Panc1 (cell line): ENCODE measurements around the gene ZFHX2. TPM values are rescaled to one million over a fixed set of nuclear protein-coding genes. Genes with fewer than 3 reads are reported as not detected.

Source experiments
- ATAC-seq: fragments of 200-7000 bp; cut with Tn5 transposase; 2 replicates; pipeline ENCODE4 v1.9.1; 2020; ENCODE audit warnings: mild to moderate bottlenecking, moderate library complexity
- BruUV-seq: library from RNA; stranded (reverse); fragments of 400-500 nt; replicated peaks from 2 replicates; lab custom pipeline; 2021; lab: Mats Ljungman, UMichigan
- CTCF ChIA-PET: fragments of 300-600 bp; sonication (Branson Sonifier 250); formaldehyde crosslinking; loops from one replicate; lab custom pipeline; 2022; ENCODE audit warnings: antibody characterized with exemption; lab: Charles Lee
- POLR2A ChIA-PET: fragments of 300-600 bp; sonication (Branson Sonifier 250); formaldehyde crosslinking; loops from one replicate; lab custom pipeline; 2022; ENCODE audit warnings: antibody characterized with exemption; lab: Charles Lee
- DNase-seq: peaks from one replicate; pipeline ENCODE4 v3.0.0-alpha.2; 2010; ENCODE audit warnings: low read depth, low spot score
- H3K27ac ChIP-seq: 2 replicates; pipeline ENCODE4 v1.5.1; 2011; ENCODE audit warnings: mild to moderate bottlenecking, low read length, inconsistent platforms
- H3K27me3 ChIP-seq: fragments of 200-500 bp; sonication (Bioruptor generic); 2 replicates; pipeline ENCODE4 v1.6.0; 2014; ENCODE audit warnings: low read length, inconsistent platforms; ENCODE audit not compliant: control insufficient read depth, insufficient read depth
- H3K36me3 ChIP-seq: fragments of 200-500 bp; sonication (Bioruptor generic); 2 replicates; pipeline ENCODE4 v1.5.1; 2014; ENCODE audit warnings: inconsistent platforms, mild to moderate bottlenecking, low read length, moderate library complexity; ENCODE audit not compliant: control insufficient read depth, insufficient read depth
- H3K4me1 ChIP-seq: 2 replicates; pipeline ENCODE4 v1.5.1; 2011; ENCODE audit warnings: inconsistent platforms, mild to moderate bottlenecking, low read length, moderate library complexity; ENCODE audit not compliant: control insufficient read depth, insufficient read depth
- H3K4me3 ChIP-seq, 2 experiments: 2 replicates each; pipeline ENCODE4 v1.5.1; 2011 to 2012; ENCODE audit warnings: low read depth in 2 of 2, low read length in 2 of 2, mild to moderate bottlenecking in 2 of 2, inconsistent platforms in 1 of 2, moderate library complexity in 1 of 2
- H3K9me3 ChIP-seq: fragments of 200-500 bp; sonication (Bioruptor generic); 2 replicates; pipeline ENCODE4 v1.5.1; 2014; ENCODE audit warnings: low read depth, mild to moderate bottlenecking, inconsistent platforms, low read length, moderate library complexity; ENCODE audit not compliant: control insufficient read depth, insufficient read depth
- POLR2AphosphoS5 ChIP-seq: IDR thresholded peaks from 2 replicates; pipeline ENCODE4 v1.6.1; 2012; ENCODE audit warnings: mild to moderate bottlenecking, low read depth, low read length, moderate library complexity
- REST ChIP-seq, 2 experiments: IDR thresholded peaks; 2 replicates each; pipeline ENCODE4 v1.6.1; 2011 to 2012; ENCODE audit warnings: low read depth in 2 of 2, control low read depth in 1 of 2, low read length in 1 of 2, mild to moderate bottlenecking in 1 of 2, moderate library complexity in 1 of 2; ENCODE audit not compliant: insufficient read depth in 1 of 2
- SIN3A ChIP-seq: IDR thresholded peaks from 2 replicates; pipeline ENCODE4 v1.6.1; 2012; ENCODE audit warnings: low read depth, mild to moderate bottlenecking, low read length, moderate library complexity, borderline replicate concordance; ENCODE audit not compliant: insufficient read depth
- TCF7L2 ChIP-seq: IDR thresholded peaks from 2 replicates; pipeline ENCODE4 v1.6.1; 2011; ENCODE audit warnings: mild to moderate bottlenecking, low read depth, low read length, inconsistent platforms
- in situ Hi-C: cut with HindIII; loops from 2 replicates; pipeline ENCODE4 v1.10.0; 2016; ENCODE audit warnings: low sequenced_read_pairs, low pct_unique_long_range_greater_than_20kb
- intact Hi-C: fragments of 100-400 bp; cut with micrococcal nuclease; formaldehyde crosslinking; loops from one replicate; pipeline ENCODE4 v1.10.0; 2022; ENCODE audit not compliant: unreplicated experiment
- total RNA-seq: library from RNA; stranded (reverse); gene quantifications from one replicate; pipeline ENCODE4 v1.2.1, GENCODE V29; 2021; ENCODE audit not compliant: unreplicated experiment
- TF ChIP-seq, protein P1 (sequence below): fragments of 450-650 bp; IDR thresholded peaks from 2 replicates; pipeline ENCODE4 v1.5.1; 2017; ENCODE audit warnings: mild to moderate bottlenecking

Gene ZFHX2
- total RNA-seq, 1 experiment from 2014 or later, result 2.4 TPM

DNA sequence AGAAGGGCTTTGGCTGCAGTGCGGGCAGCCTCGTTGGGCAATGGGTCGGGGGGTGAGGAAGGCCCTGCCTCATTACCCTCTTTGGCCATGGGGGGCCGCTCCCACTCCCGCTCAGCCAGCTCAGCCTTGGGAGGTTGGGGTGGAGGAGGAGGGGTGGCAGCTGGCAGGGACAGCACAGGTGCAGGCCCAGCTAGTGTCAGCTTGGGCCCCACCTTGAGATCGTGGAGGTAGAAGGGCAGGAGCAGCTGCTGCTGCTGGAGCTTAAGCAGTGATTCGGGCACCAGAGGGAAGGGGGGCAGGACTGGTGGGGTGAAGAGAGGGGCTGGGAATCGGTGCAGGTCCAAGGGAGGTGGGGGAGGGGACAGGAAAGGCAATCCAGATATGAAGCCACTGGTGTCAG is 26.0 kb downstream of the ZFHX2 start:
- BruUV-seq, result no TSS peak
- ATAC-seq (no peak), DNase-seq (no peak)
- TF ChIP-seq, protein P1, sequence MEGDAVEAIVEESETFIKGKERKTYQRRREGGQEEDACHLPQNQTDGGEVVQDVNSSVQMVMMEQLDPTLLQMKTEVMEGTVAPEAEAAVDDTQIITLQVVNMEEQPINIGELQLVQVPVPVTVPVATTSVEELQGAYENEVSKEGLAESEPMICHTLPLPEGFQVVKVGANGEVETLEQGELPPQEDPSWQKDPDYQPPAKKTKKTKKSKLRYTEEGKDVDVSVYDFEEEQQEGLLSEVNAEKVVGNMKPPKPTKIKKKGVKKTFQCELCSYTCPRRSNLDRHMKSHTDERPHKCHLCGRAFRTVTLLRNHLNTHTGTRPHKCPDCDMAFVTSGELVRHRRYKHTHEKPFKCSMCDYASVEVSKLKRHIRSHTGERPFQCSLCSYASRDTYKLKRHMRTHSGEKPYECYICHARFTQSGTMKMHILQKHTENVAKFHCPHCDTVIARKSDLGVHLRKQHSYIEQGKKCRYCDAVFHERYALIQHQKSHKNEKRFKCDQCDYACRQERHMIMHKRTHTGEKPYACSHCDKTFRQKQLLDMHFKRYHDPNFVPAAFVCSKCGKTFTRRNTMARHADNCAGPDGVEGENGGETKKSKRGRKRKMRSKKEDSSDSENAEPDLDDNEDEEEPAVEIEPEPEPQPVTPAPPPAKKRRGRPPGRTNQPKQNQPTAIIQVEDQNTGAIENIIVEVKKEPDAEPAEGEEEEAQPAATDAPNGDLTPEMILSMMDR, result no peak
- TF ChIP-seq POLR2AphosphoS5, result no peak
- no peak for TF ChIP-seq SIN3A
- TF ChIP-seq TCF7L2, result no peak
- no peak for TF ChIP-seq REST (IDR thresholded peaks at IDR 0.05; ENCODE audit: insufficient read depth in 1 of 2, low read depth in 2 of 2, low read length in 1 of 2)
- no peak overlapping the region for H3K4me3 ChIP-seq
- no peaks in the 10 kb centered on the region for H3K4me1 ChIP-seq
- H3K9me3 ChIP-seq, result no peaks in the 10 kb centered on the region
- no peaks in the 10 kb centered on the region for H3K27me3 ChIP-seq
- CTCF ChIA-PET, result interaction anchor here (0.5 to 0.7 kb wide), 2 partner anchors 32 to 405 kb away, joined by 3 to 10 read pairs; no protein-coding TSS in a partner anchor
- no peaks in the 10 kb centered on the region for H3K36me3 ChIP-seq
- POLR2A ChIA-PET, result no interaction called here
- intact Hi-C loops, result no loop called here
- no peak overlapping the region for H3K27ac ChIP-seq
- in situ Hi-C loops, result no loop called here

- DNase-seq, result no peak
- TF ChIP-seq REST (IDR thresholded peaks at IDR 0.05; ENCODE audit: insufficient read depth in 1 of 2, low read depth in 2 of 2, low read length in 1 of 2) (no peak), POLR2AphosphoS5 (no peak), SIN3A (no peak), TCF7L2 (no peak)
- TF ChIP-seq, protein P1, result no peak
- no peaks in the 10 kb centered on the region for H3K36me3 ChIP-seq
- H3K4me1 ChIP-seq, result no peaks in the 10 kb centered on the region
- H3K27me3 ChIP-seq, result no peaks in the 10 kb centered on the region
- no peak overlapping the region for H3K27ac ChIP-seq
- ATAC-seq, result no peak
- H3K4me3 ChIP-seq, result no peak overlapping the region
- intact Hi-C loops (no loop called here), in situ Hi-C loops (no loop called here)
- POLR2A ChIA-PET, result no interaction called here
- no peaks in the 10 kb centered on the region for H3K9me3 ChIP-seq
- CTCF ChIA-PET, result interaction anchor here (0.6 kb wide), 1 partner anchor 908 kb away, joined by 3 read pairs; no protein-coding TSS in a partner anchor
- no TSS peak for BruUV-seq
Observed at GRCh38 chr14:23524954-23525353, 26.6 kb downstream of the ZFHX2 start.
